Amniotic epithelial cell (primary cell): Measurements from ENCODE around the gene PLXNC1.
A peak's percentile ranks its signal among the peaks of the same experiment; 100 is the strongest.
"Not testable (repeated sequence)": the region's sequence is repeated elsewhere in the genome, so short reads cannot be mapped to it uniquely, and the experiment has no call there.

Experiments used
- DNase-seq: peaks from one replicate; pipeline ENCODE4 v3.0.0-alpha.2; 2010; ENCODE audit warnings: low read depth

PLXNC1 gene

DNA sequence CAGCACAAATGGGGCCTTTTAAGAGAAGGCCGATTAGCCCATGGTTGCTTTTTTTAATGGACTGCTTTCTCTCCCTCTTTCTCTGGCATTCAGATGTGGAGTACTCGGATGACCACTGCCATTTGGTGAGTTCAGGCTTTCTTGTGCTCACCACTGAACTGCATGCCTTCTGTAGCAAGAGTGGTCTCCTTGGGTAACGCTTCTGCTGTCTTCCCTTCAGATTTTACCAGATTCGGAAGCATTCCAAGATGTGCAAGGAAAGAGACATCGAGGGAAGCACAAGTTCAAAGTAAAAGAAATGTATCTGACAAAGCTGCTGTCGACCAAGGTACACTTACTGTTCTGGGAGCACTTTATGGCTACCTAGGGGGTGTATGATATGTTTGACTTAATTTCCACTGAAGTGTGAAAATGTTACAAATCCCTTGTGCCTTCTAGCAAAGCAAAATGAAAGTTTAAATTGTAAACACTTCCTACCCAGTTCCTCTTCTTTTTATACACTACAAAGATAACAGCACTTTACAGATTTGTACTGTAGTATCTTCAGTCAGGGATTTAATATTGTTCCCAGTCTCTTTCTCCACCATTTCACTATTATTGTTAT lies 148.8 kb downstream of the PLXNC1 start:
- DNase-seq, result no peak

DNA sequence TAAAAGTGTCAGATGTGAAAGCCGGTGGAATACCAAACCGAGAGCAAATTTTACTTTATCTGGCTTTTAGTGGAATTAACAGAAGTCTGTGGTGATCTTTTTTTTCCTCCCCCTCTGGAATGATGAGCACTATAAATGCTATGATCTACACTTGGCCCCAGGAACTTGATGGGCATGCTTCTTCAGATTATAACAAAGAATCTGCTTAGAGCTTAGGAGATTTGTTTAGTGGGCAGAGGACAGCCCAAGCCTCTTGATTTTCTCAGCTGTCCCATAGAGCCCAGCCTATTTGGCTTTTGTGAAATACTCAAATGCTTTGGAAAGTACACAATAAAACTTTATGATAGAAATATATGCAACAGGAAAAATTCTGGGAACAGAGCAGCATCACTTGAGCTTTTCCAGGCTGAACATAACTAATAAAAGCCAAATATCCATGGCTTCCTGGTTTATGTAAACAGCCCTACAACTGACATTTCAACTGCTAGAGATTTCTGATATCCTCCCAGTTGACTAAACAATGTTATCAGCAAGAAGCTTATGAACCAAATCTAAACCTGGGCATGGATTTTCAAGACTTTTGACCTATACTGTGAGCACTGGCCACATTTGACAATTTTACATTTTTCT lies 149.6 kb downstream of the PLXNC1 start:
- DNase-seq, result peak; percentile 10

DNA sequence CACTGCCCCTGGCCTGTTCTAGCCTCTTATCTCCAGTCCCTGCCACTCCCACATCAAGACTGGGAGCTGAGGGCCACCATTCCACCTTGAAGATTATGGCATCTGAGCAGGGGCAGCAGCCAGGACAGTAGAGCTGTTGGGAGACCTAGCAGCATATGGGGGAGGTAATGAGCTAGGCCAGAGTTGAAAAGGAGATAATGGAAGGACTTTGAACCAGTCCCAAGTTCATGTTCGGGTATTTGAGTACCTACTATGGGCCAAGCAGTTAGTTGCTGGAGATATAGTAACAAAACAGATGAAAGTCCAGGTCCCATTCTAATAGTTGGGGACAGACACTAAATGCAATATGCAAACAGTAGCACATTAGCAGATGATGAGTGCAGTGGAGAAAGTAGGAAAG lies 151.5 kb downstream of the PLXNC1 start:
- no peak for DNase-seq

DNA sequence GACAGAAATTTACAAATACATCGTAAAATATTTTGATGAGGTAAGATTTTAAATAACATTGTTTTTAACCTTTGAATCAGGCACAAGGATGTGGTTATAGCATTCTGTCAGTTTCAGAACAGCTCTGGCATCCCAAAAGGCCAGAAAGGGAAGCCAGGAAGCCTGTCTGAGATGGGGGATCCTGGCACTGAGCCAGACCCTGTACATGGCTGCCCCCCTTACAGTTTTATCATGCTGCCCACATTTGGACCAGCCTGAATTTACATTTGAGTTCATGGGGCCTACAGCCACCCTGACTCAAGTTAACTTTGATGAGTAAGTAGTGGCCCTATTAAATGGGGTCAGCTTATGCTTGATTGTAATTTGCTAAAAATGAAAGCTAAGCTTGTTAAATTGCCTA lies 155.6 kb downstream of the PLXNC1 start:
- DNase-seq, result no peak

DNA sequence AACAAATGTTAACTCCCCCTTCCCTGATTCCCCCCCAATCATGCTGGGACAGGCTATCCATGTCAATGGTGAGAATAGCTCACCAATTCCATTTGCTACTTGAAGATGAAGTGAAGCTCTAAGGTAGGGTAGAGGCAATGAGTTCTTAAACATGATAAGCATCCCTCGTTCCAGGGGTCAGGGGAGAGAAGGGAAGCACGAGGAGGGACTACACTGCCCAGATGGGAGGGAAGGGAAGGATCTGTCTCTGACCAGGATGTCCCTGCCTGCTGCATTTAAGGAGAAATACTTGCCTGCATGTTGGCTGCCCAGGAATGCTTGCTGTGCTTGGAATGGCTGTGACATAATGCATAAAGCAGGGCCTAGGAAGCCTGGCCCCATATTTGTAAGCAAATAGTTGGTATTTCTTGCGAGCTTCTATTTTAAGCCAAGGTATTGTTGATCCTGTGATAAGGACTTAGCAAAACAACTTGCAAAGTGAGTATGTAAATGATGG lies 156.2 kb downstream of the PLXNC1 start:
- peak; percentile 36 for DNase-seq

DNA sequence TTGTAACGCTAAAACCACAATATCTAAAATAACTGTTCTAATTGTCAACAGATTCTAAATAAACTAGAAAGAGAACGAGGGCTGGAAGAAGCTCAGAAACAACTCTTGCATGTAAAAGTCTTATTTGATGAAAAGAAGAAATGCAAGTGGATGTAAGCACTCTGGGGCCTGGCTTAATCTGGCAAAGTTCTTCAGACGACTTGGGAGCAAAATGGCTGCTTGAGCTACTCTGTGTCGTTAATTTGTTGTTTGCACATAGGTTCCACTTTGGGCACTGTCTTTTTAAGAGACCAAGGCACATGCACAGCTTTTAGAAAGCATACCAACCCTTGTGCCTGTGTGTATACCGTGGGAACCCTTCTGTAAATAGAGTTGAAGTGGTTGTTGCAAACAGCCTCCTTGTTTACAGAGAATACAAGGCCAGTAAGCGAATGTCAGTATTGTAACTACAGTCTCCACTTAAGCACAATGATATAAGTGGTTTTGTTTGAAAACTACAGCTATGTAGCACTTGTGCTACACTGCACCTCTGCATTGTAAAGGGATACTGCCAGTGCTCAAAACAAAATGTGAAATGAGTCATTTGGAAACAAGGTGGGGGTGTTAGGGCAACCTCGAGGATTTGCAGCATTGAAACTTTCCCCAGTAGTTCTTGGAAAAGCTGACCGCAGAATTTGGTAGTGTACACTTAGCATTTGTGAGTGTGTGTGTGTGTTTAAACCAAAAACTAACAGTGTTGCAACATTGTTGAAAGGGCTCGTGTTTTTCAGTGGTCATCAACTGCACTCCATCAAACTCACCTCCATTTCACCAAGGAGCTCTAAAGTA lies 157.0 kb downstream of the PLXNC1 start:
- peak; percentile 83 for DNase-seq

DNA sequence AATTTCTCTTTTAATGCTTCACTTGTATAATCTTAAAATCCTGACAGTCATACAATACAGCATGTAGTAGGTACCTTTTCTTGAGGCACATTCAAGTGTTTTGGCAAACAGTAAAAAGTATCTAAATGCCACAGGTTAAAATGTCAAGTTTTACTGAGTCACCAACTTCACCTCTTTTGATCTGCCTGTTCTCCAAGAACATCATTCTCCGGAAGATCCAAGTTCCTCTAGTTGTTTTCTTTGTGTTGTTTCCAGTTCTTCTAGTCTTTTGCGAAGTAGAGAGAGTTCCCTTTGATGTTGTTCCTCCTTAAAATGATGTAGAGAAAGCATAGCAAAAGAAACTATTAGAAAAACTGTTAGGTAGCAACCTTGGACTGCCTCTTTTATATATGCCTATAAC lies 160.2 kb downstream of the PLXNC1 start:
- no peak for DNase-seq

DNA sequence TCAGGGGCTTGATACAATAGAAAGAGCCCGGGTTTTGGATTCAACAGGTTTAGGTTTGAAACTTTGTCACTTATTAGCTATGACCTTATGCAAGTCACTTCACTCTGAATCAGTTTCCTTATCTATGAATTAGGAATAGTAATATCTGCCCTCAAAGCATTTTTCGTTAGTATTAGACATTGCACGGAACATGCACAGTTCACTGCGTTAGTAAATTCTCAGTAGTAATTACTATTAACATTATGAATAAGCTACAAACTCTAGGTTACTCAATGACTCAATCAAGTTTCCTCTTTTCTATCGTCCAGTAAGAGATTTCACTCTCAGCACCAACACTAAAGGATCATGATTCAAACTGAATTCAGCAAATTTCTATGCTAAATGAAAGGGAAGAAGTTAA lies 161.0 kb downstream of the PLXNC1 start:
- DNase-seq, result no peak

DNA sequence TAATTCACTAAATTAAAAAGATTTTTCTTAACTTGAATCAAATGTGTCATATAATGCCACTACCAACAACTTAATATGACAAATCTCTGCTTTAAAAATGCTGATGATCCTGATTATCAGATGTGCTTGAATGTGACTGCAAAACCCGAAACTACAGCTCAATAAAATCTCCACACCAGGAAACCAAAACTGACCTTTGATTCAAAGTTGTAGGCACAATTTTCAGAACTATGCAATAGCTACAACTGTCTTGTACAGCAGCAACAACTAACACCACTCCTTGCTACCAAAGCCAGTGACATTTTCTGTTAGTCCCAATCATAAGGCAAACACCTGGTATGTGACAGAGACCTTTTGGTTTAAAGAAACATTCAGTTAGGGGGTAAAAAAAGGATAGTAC lies 164.0 kb downstream of the PLXNC1 start:
- DNase-seq, result no peak

DNA sequence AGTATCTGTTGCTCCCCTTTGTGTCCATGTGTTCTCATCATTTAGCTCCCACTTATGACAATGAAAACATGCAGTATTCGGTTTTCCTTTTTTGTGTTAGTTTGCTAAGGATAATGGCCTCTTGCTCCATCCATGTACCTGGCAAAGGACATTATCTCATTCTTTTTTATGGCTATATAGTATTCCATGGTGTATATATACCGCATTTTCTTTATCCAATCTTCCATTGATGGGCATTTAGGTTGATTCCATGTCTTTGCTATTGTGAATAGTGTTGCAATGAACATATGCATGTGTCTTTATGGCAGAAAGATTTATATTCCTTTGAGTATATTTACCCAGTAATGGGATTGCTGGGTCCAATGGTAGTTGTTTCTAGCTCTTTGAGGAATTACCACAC lies 168.2 kb downstream of the PLXNC1 start:
- DNase-seq, result not testable (repeated sequence)

DNA sequence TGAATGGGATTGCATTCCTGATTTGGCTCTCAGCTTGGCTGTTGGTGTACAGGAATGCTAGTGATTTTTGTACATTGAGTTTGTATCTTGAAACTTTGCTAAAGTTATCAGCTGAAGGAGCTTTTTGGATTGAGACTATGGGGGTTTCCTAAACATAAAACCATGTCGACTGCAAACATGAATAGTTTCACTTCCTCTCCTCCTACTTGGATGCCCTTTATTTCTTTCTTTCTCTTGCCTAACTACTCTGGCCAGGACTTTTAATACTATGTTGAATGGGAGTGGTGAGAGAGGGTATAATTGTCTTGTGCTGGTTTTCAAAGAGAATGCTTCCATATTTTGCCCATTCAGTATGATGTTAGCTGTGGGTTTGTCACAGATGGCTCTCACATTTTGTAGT lies 169.8 kb downstream of the PLXNC1 start:
- no peak for DNase-seq

DNA sequence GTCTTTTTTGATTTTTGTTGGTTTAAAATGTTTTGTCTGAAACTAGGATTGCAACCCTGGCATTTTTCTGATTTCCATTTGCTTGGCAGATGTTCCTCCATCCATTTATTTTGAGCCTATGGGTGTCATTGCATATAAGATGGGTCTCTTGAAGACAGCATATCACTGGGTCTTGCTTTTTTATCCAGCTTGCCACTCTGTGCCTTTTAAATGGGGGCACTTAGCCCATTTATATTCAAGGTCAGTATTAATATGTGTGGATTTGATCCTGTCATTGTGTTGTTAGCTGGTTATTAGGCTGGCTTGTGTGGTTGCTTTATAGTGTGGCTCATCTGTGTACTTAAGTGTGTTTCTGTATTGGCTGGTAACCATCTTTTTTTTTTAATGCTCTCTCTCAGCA lies 171.7 kb downstream of the PLXNC1 start:
- DNase-seq, result no peak

DNA sequence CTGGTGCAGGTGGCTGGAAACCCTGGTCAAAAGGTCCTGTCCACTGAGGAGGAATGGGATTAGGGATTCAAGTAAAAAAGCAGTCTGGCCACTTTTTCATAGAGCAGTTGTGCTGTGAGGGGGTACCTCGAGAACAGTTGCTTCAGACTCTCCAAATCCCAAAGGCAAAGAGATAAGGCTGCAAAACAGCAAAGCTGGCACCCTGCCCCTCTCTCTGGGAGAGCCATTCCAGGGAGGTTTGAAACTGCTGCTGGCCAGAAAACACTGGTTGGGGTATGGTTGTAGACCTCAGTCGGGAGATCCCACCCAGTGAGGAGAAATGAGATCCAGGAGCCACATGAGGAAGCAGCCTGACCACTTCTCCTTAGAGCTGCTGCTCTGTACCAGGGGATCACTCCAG lies 174.0 kb downstream of the PLXNC1 start:
- no peak for DNase-seq

DNA sequence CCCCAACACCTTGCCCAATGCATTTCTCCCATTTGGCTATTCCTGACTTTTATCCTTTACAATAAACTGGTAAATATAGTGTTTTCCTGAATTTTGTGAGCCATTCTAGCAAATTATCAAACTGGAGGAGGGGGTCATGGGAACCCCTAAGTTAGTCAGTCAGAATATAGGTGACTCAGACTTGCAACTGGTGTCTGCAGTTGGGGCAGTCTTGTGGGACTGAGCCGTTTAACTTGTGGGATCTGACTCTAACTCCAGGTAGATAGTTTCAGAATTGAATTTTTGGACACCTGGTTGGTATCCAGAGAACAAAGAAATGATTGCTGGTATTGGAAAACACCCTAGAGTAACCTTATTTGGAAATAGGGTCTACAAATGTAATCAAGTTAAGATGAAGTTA lies 177.9 kb downstream of the PLXNC1 start:
- no peak for DNase-seq

DNA sequence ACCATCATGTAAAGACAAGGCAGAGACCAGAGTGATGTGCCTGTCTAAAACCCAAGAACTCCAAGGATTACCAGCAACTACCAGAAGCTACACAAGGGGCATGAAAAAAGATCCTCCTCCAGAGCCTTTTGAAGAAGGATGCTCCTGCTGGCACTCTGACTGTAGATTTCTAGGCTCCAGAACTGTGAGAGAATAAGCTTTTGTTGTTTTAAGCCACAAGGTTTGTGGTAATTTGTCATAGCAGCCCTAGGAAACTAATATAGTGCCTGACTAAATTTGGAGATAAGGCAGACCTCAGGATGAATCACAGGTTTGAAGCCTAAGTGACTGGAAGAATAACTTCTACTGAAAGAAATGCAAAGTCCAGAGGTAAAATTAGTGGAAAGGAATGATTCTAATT lies 178.3 kb downstream of the PLXNC1 start:
- DNase-seq, result peak; percentile 95

DNA sequence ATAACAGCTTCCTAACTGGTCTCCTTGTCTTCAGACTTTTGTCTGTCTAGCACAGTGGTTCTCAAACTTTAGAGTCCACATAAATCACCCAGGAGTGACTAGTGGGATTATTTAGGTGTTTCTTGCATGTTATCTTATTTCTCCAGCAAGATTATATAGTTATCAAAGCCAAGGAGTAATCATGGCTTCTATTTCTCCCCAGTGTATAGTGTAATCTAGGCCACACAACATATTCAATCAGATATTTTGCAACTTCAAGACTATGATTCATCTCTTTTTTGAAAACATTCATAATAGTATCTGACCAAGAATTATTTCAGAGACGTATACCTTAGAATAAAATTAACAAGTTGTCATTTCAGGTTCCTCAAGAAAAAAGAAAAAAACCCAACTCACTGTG lies 179.4 kb downstream of the PLXNC1 start:
- peak; percentile 68 for DNase-seq

DNA sequence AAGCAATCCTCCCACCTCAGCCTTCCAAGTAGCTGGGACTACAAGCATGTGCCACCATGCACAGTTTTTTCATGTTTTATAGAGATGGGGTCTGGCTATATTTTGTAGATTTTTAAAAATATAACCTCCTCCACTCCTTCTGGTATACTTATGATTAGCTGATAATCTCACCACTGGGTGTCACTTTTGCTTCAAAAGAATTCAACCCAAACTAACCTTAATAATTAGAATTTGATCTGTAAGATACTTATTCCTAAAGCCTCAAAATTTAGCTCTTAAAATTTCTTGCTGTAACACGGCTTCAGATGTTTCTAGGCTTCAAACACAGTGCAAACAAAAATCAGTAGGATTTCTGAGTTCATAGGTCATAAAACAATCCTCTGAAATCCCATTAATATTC lies 181.0 kb downstream of the PLXNC1 start:
- DNase-seq, result no peak

DNA sequence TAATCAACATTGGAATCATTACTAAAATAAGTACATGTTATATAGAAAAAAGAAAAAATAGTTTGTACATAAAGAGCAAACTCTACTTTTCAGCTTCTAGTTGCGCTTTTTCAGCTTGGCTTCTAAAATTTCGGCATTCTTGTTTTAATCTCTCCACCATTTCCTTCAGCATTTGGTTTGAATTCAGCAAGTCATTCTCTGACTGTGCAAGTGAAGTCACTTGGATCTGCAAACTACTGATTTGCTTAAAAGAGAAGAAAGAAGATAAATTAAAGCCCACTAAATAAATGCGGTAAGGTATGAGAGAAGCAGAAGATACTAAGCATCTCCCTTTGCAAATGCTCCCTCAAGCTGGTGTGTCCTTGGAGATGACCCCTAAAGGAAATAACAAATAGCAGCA lies 185.0 kb downstream of the PLXNC1 start:
- no peak for DNase-seq

DNA sequence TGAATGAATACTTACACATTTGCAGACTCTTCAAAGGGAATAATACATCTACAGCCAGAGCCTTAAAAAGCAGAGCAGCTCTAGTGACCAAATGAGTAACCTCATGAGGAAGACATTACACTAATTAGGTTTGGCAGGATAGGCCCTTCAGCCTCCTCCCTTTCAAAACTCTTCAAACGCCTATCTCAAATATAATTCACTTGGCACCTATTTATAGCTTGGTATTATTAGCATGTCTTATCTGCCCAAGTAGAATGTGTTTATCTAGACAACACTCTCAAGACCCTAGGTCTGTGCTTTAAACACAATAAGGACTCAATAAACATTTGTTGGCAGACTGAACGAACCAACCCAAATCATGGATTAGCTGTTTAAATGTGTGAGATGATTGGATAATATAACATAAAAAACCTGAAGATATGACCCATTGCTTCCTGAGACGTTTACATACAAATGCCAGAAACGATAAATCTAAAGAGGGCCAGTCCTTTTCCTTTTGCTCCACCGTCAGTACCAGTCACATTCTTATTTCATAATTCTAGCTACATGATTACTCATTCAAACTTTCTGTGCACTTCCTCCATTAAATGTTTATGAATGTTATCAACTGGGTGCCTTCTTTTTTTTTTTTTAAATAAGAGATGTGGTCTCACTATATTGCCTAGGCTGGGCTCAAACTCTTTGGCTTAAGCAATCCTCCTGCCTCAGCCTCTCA lies 188.0 kb downstream of the PLXNC1 start:
- peak; percentile 87 for DNase-seq

DNA sequence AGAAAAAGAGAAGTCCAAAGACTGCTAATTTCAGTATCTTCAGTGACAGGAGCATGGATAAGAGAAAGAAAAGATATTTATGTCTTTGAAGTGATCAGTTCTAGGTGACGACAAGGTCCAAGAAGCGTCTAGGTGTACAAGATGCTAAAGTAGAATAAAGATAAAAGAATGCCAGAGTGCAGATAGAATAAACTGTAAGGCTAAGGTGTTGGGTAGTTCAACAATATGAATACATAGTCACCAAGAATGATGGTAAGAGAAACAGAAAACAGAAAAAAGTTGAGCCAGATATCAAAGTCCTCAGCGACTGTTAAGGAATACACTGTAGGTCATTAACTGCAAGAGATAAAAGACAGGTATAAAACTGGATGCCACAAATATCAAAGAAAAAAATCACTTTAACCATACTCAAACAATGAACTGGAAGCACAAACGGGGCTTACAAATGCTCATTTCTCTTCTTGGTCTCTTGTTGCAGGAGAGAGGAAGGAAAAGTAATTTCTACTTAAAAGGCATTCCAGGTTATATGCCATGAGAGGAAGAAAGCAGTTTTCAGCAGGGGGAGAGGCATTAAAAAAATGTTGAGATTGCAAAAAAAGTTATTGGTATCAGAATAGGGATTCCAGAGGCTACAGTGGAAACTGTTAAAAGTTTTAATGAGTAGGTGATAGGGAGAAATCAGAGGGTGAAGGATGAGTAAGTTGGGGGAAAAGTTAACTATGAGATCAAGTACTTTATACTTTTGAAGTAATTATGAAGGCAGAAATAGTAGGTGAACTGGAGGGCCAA lies 189.8 kb downstream of the PLXNC1 start:
- DNase-seq, result no peak

DNA sequence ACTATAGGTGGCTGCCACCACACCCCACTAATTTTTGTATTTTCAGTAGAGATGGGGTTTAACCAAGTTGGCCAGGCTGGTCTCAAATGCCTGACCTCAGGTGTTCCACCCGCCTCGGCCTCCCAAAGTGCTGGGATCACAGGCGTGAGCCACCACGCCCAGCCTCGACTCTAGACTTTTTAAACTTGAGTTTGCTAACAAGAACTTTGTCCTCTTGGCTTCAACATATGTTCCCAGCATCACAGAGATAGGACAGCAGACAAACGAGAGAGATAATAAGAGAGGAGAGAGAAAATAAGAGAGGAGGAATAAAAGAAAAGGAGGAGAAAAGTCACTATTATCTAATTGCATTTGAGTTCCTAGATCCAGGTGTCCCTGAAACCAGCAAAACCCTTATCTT lies 192.2 kb downstream of the PLXNC1 start:
- DNase-seq, result no peak

DNA sequence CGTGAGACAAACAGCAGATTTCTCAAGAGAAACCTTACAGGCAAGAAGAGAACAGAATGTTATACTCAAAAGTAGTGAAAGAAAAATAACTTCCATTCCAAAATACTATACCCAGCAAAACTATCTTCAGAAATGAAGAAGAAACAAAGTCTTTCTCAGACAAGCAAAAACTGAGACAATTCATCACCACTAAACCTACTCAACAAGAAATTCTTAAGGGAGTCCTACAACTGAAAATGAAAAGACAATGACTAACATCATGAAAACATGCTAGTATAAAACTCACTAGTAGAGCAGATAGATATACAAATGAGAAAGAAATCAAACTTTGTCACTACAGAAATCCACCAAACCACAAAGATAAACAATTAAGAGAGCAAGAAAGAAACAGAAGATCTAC lies 204.8 kb downstream of the PLXNC1 start:
- DNase-seq, result no peak
